ENCODE measurements around the gene CFAP61.

The CFAP61 gene

DNA sequence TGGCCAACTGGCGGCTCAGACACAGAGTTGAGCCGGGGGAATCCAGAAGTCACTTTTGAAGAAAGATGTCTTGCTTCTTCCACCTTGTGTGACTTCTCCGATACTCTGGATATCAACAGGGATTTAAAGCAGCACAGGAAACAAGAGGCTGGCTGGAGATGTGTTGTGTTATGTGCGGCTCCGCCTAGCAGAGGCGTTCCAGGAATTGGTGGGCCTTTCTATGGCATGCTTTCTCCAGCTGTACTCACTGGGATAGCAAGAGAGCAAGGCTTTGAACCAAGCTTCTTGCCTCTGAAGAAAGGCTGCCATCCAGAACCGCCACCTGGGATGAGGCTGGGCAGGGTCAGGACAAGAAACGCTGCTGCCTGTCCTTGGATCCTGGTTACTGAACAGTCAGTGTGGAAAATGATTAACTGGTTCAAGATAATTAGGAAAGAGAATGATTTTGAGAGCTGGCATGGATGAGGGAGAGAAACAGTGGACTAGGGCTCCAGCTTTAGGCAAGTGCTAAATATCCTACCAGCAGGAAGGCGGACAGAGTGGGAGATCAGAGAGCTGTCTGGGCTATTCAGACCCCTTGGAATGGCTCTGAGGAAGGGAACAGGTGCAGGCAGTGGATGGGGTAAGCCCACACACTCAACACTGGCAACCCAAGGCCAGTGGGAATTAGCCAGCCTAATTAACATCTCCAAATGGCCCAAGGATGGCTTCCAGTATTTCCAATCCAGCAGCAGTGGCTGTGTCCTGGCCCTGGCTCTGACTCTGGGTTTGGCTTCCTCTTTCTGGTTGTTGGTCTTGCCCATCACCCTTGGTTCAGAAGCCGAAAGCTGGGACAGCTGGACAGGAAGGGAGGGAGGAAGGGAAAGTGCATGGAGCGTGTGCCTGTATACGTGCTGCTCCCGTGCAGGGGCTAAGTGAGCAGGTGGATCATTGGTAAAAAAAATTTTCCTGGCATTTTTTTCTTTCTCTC, 347.5 kb downstream of the CFAP61 start:
- no peaks in the 10 kb centered on the region; the same call in 1 of the 2 replicates for H3K9me3 ChIP-seq
- no peaks in the 10 kb centered on the region for H3K27me3 ChIP-seq
- H3K36me3 ChIP-seq: no peaks in the 10 kb centered on the region
- DNase-seq: no peak
- no peak overlapping the region for H3K4me3 ChIP-seq (ENCODE audit: low read depth, low read length)
- TF ChIP-seq, protein P1, sequence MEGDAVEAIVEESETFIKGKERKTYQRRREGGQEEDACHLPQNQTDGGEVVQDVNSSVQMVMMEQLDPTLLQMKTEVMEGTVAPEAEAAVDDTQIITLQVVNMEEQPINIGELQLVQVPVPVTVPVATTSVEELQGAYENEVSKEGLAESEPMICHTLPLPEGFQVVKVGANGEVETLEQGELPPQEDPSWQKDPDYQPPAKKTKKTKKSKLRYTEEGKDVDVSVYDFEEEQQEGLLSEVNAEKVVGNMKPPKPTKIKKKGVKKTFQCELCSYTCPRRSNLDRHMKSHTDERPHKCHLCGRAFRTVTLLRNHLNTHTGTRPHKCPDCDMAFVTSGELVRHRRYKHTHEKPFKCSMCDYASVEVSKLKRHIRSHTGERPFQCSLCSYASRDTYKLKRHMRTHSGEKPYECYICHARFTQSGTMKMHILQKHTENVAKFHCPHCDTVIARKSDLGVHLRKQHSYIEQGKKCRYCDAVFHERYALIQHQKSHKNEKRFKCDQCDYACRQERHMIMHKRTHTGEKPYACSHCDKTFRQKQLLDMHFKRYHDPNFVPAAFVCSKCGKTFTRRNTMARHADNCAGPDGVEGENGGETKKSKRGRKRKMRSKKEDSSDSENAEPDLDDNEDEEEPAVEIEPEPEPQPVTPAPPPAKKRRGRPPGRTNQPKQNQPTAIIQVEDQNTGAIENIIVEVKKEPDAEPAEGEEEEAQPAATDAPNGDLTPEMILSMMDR (IDR thresholded peaks at IDR 0.05; ENCODE audit: low read depth, low read length): no peak
- no peaks in the 10 kb centered on the region for H3K4me1 ChIP-seq

DNA sequence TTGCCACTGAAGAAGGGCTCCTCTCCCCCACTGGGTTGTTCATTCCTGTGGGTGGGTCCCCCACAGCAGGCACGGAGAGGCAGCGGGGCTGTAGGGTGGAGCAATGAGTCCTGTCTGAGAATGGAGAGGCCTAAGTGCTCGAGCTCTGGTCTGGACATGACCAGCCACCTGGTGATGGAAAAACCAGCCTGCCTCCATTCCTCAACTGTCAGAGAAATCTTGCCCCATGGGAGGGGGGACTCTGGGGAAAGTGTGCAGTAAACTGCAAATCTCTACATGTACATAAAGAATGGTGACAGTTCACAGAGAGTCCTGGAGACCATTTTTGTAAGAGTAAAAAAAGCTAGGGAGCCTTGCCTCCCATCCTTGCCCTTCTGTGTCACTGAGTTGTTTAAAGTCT, 349.7 kb downstream of the CFAP61 start:
- Histone ChIP-seq H3K4me3 (ENCODE audit: low read depth, low read length) (no peak overlapping the region), H3K36me3 (no peaks in the 10 kb centered on the region), H3K4me1 (no peaks in the 10 kb centered on the region), H3K9me3 (no peaks in the 10 kb centered on the region; the same call in 1 of the 2 replicates), H3K27me3 (no peaks in the 10 kb centered on the region)
- TF ChIP-seq, protein P1 (IDR thresholded peaks at IDR 0.05; ENCODE audit: low read depth, low read length): no peak
- DNase-seq: no peak

DNA sequence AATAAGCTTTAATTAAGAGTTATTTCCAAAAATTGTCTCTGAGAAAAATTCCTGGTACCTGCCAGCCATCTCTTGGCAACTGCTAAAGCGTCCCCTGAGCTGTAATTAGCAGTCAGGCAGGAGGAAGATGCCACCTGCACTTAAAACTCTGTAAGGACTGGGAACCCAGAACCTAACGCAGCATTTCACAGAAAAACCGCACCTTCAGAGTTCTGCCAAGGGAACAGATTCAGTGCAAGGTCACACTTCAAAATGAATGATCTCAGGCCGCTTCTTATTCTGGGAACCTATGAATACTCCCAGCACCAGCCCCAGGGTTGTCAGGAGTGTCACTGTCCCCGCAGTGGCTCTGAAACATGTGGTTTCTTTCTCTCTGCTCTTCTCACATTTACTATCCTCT, 352.3 kb downstream of the CFAP61 start:
- H3K9me3 ChIP-seq: no peaks in the 10 kb centered on the region; the same call in 1 of the 2 replicates
- H3K27me3 ChIP-seq: no peaks in the 10 kb centered on the region
- peaks cover 18% of the 10 kb centered on the region for H3K4me1 ChIP-seq
- no peaks in the 10 kb centered on the region for H3K36me3 ChIP-seq
- TF ChIP-seq, protein P1 (IDR thresholded peaks at IDR 0.05; ENCODE audit: low read depth, low read length): no peak
- H3K4me3 ChIP-seq (ENCODE audit: low read depth, low read length): no peak overlapping the region
- DNase-seq: no peak

DNA sequence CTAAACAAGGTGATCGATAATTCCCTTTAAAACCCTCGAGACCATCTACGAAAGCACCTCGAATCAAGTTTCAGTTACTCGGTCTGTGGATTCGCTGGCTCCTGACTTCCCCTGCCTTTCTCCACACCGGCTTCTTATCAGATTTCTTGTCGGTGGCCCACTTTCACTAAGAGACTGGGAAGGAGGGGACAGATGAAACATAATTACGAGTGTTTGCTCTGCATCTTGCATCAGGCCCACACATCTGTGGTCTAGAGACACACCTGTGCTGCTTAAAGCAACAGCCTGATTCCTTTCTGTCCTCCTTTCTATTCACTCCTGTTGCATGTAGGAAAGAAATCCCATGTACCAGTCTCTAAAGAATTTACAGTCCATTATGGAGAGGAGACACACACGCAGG, 353.3 kb downstream of the CFAP61 start:
- H3K36me3 ChIP-seq: no peaks in the 10 kb centered on the region
- no peak overlapping the region for H3K4me3 ChIP-seq (ENCODE audit: low read depth, low read length)
- TF ChIP-seq, protein P1 (IDR thresholded peaks at IDR 0.05; ENCODE audit: low read depth, low read length): no peak
- no peaks in the 10 kb centered on the region for H3K27me3 ChIP-seq
- no peaks in the 10 kb centered on the region; the same call in 1 of the 2 replicates for H3K9me3 ChIP-seq
- no peak for DNase-seq
- peaks cover 23% of the 10 kb centered on the region for H3K4me1 ChIP-seq

DNA sequence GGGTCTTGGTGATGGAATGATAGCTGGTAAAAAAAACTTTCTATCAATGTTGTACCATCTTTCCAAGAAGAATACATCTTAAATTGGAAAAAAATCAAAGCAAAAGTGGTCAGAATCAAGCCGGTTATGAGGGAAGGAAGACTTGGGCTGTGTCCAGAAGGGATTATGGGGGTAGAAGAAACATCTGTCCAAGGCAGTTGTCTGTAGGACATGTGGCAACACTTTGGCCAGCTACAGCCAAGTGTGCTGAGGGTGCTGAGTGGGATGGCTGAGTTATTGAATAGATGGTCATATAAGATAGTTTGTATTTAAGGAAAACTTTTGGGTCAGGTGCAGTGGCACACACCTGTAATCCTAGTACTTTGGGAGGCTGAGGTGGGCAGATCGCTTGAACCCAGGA, 354.0 kb downstream of the CFAP61 start:
- Histone ChIP-seq H3K4me3 (ENCODE audit: low read depth, low read length) (no peak overlapping the region), H3K9me3 (no peaks in the 10 kb centered on the region; the same call in 1 of the 2 replicates), H3K27me3 (no peaks in the 10 kb centered on the region), H3K36me3 (no peaks in the 10 kb centered on the region), H3K4me1 (peaks cover 28% of the 10 kb centered on the region)
- TF ChIP-seq, protein P1 (IDR thresholded peaks at IDR 0.05; ENCODE audit: low read depth, low read length): no peak
- no peak for DNase-seq
